22Rv1 (cell line): Measurements from ENCODE around the gene HDC.

ENCODE experiments used
- H3K27ac ChIP-seq: fragments of 450-650 bp; 2 replicates; pipeline ENCODE4 v1.5.1; 2017
- ZFX ChIP-seq: fragments of 450-650 bp; IDR thresholded peaks from 2 replicates; pipeline ENCODE4 v1.6.1; 2017; ENCODE audit warnings: antibody characterized with exemption, borderline replicate concordance
- TF ChIP-seq, protein P1 (sequence below): fragments of 450-650 bp; IDR thresholded peaks from 2 replicates; pipeline ENCODE4 v1.5.1; 2017; ENCODE audit warnings: mild to moderate bottlenecking

The HDC gene, protein sequence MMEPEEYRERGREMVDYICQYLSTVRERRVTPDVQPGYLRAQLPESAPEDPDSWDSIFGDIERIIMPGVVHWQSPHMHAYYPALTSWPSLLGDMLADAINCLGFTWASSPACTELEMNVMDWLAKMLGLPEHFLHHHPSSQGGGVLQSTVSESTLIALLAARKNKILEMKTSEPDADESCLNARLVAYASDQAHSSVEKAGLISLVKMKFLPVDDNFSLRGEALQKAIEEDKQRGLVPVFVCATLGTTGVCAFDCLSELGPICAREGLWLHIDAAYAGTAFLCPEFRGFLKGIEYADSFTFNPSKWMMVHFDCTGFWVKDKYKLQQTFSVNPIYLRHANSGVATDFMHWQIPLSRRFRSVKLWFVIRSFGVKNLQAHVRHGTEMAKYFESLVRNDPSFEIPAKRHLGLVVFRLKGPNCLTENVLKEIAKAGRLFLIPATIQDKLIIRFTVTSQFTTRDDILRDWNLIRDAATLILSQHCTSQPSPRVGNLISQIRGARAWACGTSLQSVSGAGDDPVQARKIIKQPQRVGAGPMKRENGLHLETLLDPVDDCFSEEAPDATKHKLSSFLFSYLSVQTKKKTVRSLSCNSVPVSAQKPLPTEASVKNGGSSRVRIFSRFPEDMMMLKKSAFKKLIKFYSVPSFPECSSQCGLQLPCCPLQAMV

DNA sequence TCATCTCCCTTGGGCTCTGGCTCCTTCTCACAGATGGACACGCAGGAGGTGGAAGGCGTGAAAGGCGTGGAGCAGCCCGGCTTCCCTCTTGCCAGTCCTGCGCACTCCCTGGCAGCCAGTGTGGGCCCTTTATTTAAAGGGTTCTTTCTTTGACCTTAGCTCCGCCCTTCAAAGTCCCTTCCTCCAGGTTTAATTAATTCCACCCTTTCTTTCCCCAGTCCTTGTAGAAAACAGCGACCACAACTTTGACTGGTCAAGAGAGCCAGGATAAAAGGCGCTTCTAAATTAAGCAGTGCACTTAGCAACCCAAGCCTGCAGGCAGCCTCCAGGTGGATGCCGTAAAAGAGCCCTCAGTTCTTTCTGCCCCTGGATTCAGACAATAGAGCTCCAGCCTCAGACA, at the start of gene HDC:
HDC (minus strand) TSS at position 107 of the 400 bp plus-strand sequence; CDS start at position 4, 103 bp downstream.
- no peak within 1 kb of the TSS for H3K27ac ChIP-seq
- no peak for TF ChIP-seq ZFX
- TF ChIP-seq, protein P1, sequence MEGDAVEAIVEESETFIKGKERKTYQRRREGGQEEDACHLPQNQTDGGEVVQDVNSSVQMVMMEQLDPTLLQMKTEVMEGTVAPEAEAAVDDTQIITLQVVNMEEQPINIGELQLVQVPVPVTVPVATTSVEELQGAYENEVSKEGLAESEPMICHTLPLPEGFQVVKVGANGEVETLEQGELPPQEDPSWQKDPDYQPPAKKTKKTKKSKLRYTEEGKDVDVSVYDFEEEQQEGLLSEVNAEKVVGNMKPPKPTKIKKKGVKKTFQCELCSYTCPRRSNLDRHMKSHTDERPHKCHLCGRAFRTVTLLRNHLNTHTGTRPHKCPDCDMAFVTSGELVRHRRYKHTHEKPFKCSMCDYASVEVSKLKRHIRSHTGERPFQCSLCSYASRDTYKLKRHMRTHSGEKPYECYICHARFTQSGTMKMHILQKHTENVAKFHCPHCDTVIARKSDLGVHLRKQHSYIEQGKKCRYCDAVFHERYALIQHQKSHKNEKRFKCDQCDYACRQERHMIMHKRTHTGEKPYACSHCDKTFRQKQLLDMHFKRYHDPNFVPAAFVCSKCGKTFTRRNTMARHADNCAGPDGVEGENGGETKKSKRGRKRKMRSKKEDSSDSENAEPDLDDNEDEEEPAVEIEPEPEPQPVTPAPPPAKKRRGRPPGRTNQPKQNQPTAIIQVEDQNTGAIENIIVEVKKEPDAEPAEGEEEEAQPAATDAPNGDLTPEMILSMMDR = no peak

DNA sequence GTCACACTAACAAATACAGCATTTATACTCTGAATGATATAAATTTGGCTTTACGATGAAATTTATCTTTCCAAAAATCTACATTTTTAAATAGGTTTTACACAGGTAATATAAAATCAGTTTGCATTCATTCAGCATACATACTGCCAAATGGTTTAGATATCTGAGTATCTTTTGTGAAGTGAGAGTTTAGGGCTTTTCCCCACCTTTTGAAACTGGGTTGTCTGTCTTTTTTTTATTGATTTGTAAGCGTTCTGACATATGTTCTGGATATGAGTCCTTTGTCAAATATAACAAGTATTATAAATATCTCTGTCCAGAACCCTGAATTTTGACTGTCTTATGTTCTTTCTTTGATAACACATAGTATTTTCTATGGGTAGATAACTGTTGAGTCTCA, 47.1 kb upstream of the HDC start:
- TF ChIP-seq, protein P1 = no peak
- TF ChIP-seq ZFX = no peak
- H3K27ac ChIP-seq = no peak overlapping the region

DNA sequence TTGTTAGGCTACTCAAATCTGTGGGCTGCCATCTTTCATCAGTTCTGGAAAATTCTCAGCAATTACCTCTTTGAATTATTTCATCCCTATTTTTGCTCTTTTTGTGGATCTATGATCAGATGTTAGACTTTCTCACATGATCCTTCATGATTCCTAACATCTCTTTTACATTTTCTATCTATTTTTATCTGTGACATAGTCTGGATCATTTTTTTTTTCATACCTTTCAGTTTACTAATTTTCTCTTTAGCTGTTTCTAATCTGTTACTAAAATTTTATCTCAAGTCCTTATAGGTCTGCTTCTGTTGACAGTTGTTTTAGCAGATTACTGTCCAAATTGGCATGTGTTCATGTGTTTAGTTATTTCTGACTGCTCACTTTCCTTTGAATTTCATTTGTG, 42.3 kb upstream of the HDC start:
- TF ChIP-seq, protein P1 = no peak
- no peak for TF ChIP-seq ZFX
- no peak overlapping the region for H3K27ac ChIP-seq

DNA sequence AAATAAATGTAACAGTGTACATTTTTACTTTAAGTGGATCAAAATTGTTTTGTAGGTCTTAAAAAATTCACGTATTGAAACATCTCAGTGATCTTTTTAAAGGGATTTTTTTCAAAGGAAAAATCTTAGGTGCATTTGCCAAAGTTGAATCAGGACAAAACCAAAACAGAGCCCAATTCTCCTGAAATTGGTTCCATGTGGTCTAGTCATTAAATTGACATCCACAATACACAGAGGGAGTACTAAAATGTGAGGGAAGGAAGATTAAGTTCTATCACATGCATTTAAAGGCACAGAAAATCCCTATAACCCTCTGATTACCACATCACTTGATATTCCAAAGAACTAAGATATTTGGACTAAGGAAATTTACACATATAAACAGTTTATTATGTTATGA, 39.3 kb upstream of the HDC start:
- TF ChIP-seq, protein P1 = no peak
- no peak for TF ChIP-seq ZFX

DNA sequence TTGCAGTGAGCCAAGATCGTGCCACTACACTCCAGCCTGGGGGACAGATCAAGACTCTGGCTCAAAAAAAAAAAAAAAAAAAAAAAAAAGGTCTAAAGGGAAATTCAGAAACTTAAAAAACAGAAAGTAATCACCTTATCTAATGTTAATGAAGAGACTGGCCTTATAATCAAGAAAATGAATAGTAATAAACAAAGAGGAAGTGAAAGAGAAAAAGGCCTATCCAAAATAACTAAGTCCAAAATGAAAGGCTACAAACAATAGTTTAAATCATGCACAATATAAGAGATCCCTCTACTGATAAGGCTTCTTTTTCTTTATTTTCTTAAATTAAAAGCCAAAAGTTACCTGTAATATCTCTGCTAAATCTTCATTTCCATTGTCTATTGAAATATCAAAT, 37.1 kb upstream of the HDC start:
- no peak overlapping the region for H3K27ac ChIP-seq
- TF ChIP-seq ZFX = no peak
- TF ChIP-seq, protein P1 = no peak

More for the DNA sequence above, 39.3 kb upstream of the HDC start:
- H3K27ac ChIP-seq = no peak overlapping the region

DNA sequence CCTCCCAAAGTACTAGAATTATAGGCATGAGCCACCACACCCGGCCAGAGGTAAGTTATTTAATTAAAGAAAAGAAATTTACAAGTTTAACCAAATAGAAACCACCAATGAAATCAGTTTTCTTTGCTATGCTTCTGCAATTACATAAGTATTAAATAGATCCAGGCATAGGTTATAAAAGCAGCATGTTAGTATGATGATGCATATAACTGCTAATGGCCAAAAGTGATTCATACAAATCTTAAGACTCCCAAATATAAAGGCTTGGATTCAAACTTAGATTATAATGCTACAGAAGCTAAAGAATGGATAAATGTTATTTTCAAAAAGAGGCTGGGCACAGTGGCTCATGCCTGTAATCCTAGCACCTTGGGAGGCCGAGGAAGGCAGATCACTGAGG, 32.8 kb upstream of the HDC start:
- TF ChIP-seq, protein P1 = no peak
- no peak for TF ChIP-seq ZFX
- no peak overlapping the region for H3K27ac ChIP-seq

DNA sequence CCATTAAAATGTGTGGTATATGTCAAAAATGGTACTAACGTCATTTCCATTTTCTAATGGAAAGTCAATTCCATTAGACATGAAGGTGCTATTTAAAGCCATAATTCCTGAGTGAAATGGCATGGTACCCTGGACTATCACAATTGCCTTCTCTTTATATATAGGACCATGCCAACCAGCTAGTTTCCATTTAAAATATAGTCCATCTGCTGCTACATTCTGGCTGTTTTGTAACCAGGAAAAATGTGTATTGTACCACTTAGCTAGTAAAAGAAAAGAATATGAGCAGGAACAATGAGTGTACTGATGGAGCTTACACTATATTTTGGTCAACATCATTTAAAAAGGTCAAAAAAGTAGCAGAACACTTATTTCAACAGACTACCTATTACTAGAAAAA, 30.4 kb upstream of the HDC start:
- TF ChIP-seq, protein P1 = no peak
- no peak for TF ChIP-seq ZFX
- no peak overlapping the region for H3K27ac ChIP-seq
